HepG2 (cell line): ENCODE measurements around the gene ASH1L. TPM values are rescaled to one million over a fixed set of nuclear protein-coding genes. Genes with fewer than 3 reads are reported as not detected.

Experiments used
- AKAP8 ChIP-seq: sonication (generic); formaldehyde crosslinking; IDR thresholded peaks from 2 replicates; pipeline ENCODE4 v1.5.1; 2020; ENCODE audit warnings: mild to moderate bottlenecking, missing genetic modification reagents
- ELF1 ChIP-seq: sonication (generic); formaldehyde crosslinking; IDR thresholded peaks from 2 replicates; pipeline ENCODE4 v1.4.0; 2020; ENCODE audit warnings: missing genetic modification reagents
- GATAD1 ChIP-seq: IDR thresholded peaks from 2 replicates; pipeline ENCODE4 v1.6.1; 2016; ENCODE audit warnings: missing genetic modification reagents, missing compliant biosample characterization
- NR2C2 ChIP-seq: sonication (generic); formaldehyde crosslinking; IDR thresholded peaks from 2 replicates; pipeline ENCODE4 v1.4.0; 2020; ENCODE audit warnings: missing genetic modification reagents, mild to moderate bottlenecking, moderate library complexity, borderline replicate concordance
- NRL ChIP-seq: sonication (generic); formaldehyde crosslinking; IDR thresholded peaks from 2 replicates; pipeline ENCODE4 v1.5.0; 2020; ENCODE audit warnings: missing genetic modification reagents, mild to moderate bottlenecking, moderate library complexity, borderline replicate concordance
- SKI ChIP-seq: fragments of 450-650 bp; IDR thresholded peaks from one replicate; pipeline ENCODE4 v1.6.1; 2018; ENCODE audit warnings: mild to moderate bottlenecking; ENCODE audit not compliant: partially characterized antibody
- STAG1 ChIP-seq: sonication (generic); formaldehyde crosslinking; IDR thresholded peaks from 2 replicates; pipeline ENCODE4 v1.4.0; 2020; ENCODE audit warnings: missing genetic modification reagents
- ZBTB7B ChIP-seq: sonication (generic); formaldehyde crosslinking; IDR thresholded peaks from 2 replicates; pipeline ENCODE4 v1.4.0; 2020; ENCODE audit warnings: missing genetic modification reagents
- ZNF326 ChIP-seq: sonication (generic); formaldehyde crosslinking; IDR thresholded peaks from 2 replicates; pipeline ENCODE4 v1.4.0; 2020; ENCODE audit warnings: missing genetic modification reagents, borderline replicate concordance
- ZNF367 ChIP-seq: sonication (generic); formaldehyde crosslinking; IDR thresholded peaks from 2 replicates; pipeline ENCODE4 v1.4.0; 2020; ENCODE audit warnings: missing genetic modification reagents, borderline replicate concordance
- ZNF713 ChIP-seq: sonication (generic); formaldehyde crosslinking; IDR thresholded peaks from 2 replicates; pipeline ENCODE4 v1.4.0; 2020; ENCODE audit warnings: mild to moderate bottlenecking, missing genetic modification reagents
- polyA plus RNA-seq, 8 experiments: library from polyadenylated mRNA; depleted of rRNA in 3 of 8; stranded (reverse) in 7 of 8; unstranded in 1 of 8; fragments of >200 nt; fragmentation: Illumina TruSeq in 4 of 8; extraction: Trizol in 4 of 8; gene quantifications; 2 replicates each; pipeline versions ENCODE4 v1.2.1 to v1.2.3, GENCODE V29; 2011 to 2016; ENCODE audit warnings: low read depth in 4 of 8, missing spikeins in 1 of 8, mixed read lengths in 1 of 8; ENCODE audit not compliant: insufficient read depth in 1 of 8
- total RNA-seq, 5 experiments: library from RNA; depleted of rRNA; stranded (reverse); fragments of >200 nt; fragmentation: Illumina TruSeq; extraction: Trizol; gene quantifications; 2 replicates each; pipeline ENCODE4 v1.2.3, GENCODE V29; 2016; ENCODE audit warnings: low read depth in 1 of 5
- TF ChIP-seq, protein P1 (sequence below): sonication (generic); formaldehyde crosslinking; IDR thresholded peaks from 2 replicates; pipeline ENCODE4 v1.4.0; 2020; ENCODE audit warnings: missing genetic modification reagents
- TF ChIP-seq, protein P2 (sequence below): IDR thresholded peaks from 2 replicates; pipeline ENCODE4 v1.6.1; 2016; ENCODE audit warnings: mild to moderate bottlenecking, missing biosample characterization, missing genetic modification reagents
- TF ChIP-seq, protein P3 (sequence below): IDR thresholded peaks from 2 replicates; pipeline ENCODE4 v1.6.1; 2016; ENCODE audit warnings: low read depth, borderline replicate concordance
- TF ChIP-seq, protein P4 (sequence below): IDR thresholded peaks from 2 replicates; pipeline ENCODE4 v1.6.1; 2018; ENCODE audit warnings: missing genetic modification reagents, mild to moderate bottlenecking, missing compliant biosample characterization
- TF ChIP-seq, protein P5 (sequence below): IDR thresholded peaks from 2 replicates; pipeline ENCODE4 v1.6.1; 2016; ENCODE audit warnings: low read depth
- TF ChIP-seq, protein P6 (sequence below), 2 experiments: sonication (generic) in 1 of 2; formaldehyde crosslinking in 1 of 2; IDR thresholded peaks; 2 replicates each; pipeline versions ENCODE4 v1.4.0 to v1.6.1; 2016 to 2020; ENCODE audit warnings: borderline replicate concordance in 1 of 2, low read depth in 1 of 2, mild to moderate bottlenecking in 1 of 2, missing genetic modification reagents in 1 of 2
- TF ChIP-seq, protein P7 (sequence below): IDR thresholded peaks from 2 replicates; pipeline ENCODE4 v1.6.1; 2012; ENCODE audit warnings: inconsistent platforms

The ASH1L gene
- total and polyA plus RNA-seq, 2 of the 13 experiments (the other 11 are each of a cell fraction or from before 2014, with no cell fraction given) = 10.2 to 15.3 TPM

DNA sequence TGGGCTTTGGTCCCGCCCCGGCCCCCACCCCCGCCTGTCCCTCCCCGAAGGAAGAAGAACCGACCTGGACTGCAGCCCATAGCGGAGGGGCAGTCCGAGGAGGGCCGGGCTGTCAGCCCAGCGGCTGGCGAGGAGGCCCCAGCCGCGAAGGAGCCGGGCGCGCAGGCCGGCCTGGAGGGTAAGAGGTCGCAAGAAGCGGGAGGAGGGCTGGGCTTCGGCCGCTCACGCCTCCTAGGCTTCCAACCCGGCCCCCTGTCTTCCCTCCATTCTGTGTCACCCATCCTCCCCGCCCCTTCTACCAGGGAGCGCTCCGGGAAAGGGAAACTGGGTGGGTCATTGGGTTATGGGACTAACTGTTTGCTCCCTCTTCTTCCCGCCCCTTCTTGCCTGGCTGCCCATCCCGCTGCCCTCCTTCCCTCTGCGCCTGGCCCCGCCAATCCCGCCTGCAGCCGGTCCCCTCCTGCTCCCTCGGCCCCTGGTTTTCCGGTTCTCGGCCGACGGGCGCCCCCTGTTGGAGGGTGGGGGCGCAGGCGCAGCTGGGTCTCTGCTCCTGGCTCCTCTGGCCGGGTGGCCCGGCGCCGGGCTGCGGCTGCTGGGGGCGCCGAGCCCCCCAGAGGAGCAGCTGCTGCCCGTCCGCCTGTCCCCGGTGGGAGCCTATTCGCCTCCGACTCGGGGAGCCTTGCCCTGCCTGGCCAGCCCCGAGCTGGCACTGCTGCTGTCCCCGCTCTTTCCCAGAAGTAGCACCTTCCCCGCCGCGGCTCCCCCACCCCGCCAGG is 239.5 kb downstream of the ASH1L start (continued):
- TF ChIP-seq ZNF713 (0 out of 2 replicates have a peak, but pooled peaks have one; percentile 50), ZBTB7B (CRISPR knock-in tag) (peak; percentile 50; the same call in 1 of the 2 replicates), NRL (CRISPR knock-in tag) (no peak), AKAP8 (CRISPR knock-in tag) (peak; percentile 47; the same call in 1 of the 2 replicates), STAG1 (peak; percentile 85), ELF1 (CRISPR knock-in tag) (peak; percentile 70), GATAD1 (CRISPR knock-in tag) (peak; percentile 67), SKI (peak; percentile 73), ZNF367 (CRISPR knock-in tag) (no peak), ZNF326 (CRISPR knock-in tag) (no peak), NR2C2 (CRISPR knock-in tag) (0 out of 2 replicates have a peak, but pooled peaks have one; percentile 9)
- TF ChIP-seq, protein P1, sequence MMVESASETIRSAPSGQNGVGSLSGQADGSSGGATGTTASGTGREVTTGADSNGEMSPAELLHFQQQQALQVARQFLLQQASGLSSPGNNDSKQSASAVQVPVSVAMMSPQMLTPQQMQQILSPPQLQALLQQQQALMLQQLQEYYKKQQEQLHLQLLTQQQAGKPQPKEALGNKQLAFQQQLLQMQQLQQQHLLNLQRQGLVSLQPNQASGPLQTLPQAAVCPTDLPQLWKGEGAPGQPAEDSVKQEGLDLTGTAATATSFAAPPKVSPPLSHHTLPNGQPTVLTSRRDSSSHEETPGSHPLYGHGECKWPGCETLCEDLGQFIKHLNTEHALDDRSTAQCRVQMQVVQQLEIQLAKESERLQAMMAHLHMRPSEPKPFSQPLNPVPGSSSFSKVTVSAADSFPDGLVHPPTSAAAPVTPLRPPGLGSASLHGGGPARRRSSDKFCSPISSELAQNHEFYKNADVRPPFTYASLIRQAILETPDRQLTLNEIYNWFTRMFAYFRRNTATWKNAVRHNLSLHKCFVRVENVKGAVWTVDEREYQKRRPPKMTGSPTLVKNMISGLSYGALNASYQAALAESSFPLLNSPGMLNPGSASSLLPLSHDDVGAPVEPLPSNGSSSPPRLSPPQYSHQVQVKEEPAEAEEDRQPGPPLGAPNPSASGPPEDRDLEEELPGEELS (CRISPR knock-in tag) = peak; percentile 33; the same call in 1 of the 2 replicates
- TF ChIP-seq, protein P2, sequence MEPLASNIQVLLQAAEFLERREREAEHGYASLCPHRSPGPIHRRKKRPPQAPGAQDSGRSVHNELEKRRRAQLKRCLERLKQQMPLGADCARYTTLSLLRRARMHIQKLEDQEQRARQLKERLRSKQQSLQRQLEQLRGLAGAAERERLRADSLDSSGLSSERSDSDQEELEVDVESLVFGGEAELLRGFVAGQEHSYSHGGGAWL (CRISPR knock-in tag) = no peak
- TF ChIP-seq, protein P3, sequence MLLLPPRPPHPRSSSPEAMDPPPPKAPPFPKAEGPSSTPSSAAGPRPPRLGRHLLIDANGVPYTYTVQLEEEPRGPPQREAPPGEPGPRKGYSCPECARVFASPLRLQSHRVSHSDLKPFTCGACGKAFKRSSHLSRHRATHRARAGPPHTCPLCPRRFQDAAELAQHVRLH (CRISPR knock-in tag) = peak; percentile 66; the same call in 1 of the 2 replicates
- TF ChIP-seq, protein P4, sequence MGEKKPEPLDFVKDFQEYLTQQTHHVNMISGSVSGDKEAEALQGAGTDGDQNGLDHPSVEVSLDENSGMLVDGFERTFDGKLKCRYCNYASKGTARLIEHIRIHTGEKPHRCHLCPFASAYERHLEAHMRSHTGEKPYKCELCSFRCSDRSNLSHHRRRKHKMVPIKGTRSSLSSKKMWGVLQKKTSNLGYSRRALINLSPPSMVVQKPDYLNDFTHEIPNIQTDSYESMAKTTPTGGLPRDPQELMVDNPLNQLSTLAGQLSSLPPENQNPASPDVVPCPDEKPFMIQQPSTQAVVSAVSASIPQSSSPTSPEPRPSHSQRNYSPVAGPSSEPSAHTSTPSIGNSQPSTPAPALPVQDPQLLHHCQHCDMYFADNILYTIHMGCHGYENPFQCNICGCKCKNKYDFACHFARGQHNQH (CRISPR knock-in tag) = peak; percentile 23; the same call in 1 of the 2 replicates
- TF ChIP-seq, protein P5, sequence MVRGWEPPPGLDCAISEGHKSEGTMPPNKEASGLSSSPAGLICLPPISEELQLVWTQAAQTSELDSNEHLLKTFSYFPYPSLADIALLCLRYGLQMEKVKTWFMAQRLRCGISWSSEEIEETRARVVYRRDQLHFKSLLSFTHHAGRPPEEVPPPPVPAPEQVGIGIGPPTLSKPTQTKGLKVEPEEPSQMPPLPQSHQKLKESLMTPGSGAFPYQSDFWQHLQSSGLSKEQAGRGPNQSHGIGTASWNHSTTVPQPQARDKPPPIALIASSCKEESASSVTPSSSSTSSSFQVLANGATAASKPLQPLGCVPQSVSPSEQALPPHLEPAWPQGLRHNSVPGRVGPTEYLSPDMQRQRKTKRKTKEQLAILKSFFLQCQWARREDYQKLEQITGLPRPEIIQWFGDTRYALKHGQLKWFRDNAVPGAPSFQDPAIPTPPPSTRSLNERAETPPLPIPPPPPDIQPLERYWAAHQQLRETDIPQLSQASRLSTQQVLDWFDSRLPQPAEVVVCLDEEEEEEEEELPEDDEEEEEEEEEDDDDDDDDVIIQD (CRISPR knock-in tag) = peak; percentile 10; the same call in 1 of the 2 replicates
- TF ChIP-seq, protein P6, sequence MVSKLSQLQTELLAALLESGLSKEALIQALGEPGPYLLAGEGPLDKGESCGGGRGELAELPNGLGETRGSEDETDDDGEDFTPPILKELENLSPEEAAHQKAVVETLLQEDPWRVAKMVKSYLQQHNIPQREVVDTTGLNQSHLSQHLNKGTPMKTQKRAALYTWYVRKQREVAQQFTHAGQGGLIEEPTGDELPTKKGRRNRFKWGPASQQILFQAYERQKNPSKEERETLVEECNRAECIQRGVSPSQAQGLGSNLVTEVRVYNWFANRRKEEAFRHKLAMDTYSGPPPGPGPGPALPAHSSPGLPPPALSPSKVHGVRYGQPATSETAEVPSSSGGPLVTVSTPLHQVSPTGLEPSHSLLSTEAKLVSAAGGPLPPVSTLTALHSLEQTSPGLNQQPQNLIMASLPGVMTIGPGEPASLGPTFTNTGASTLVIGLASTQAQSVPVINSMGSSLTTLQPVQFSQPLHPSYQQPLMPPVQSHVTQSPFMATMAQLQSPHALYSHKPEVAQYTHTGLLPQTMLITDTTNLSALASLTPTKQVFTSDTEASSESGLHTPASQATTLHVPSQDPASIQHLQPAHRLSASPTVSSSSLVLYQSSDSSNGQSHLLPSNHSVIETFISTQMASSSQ (IDR thresholded peaks at IDR 0.05; ENCODE audit: low read depth) = no peak
- TF ChIP-seq, protein P6 (CRISPR knock-in tag; IDR thresholded peaks at IDR 0.05; ENCODE audit: borderline replicate concordance) = 0 out of 2 replicates have a peak, but pooled peaks have one; percentile 32
- TF ChIP-seq, protein P7, sequence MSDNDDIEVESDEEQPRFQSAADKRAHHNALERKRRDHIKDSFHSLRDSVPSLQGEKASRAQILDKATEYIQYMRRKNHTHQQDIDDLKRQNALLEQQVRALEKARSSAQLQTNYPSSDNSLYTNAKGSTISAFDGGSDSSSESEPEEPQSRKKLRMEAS = peak; percentile 45; the same call in 1 of the 2 replicates
